Panc1 (cell line): ENCODE measurements around the gene SCCPDH. TPM values are rescaled to one million over a fixed set of nuclear protein-coding genes. Genes with fewer than 3 reads are reported as not detected.

ENCODE experiments used
- ATAC-seq: fragments of 200-7000 bp; cut with Tn5 transposase; 2 replicates; pipeline ENCODE4 v1.9.1; 2020; ENCODE audit warnings: mild to moderate bottlenecking, moderate library complexity
- BruUV-seq: library from RNA; stranded (reverse); fragments of 400-500 nt; replicated peaks from 2 replicates; lab custom pipeline; 2021; lab: Mats Ljungman, UMichigan
- CTCF ChIA-PET: fragments of 300-600 bp; sonication (Branson Sonifier 250); formaldehyde crosslinking; loops from one replicate; lab custom pipeline; 2022; ENCODE audit warnings: antibody characterized with exemption; lab: Charles Lee
- POLR2A ChIA-PET: fragments of 300-600 bp; sonication (Branson Sonifier 250); formaldehyde crosslinking; loops from one replicate; lab custom pipeline; 2022; ENCODE audit warnings: antibody characterized with exemption; lab: Charles Lee
- DNase-seq: peaks from one replicate; pipeline ENCODE4 v3.0.0-alpha.2; 2010; ENCODE audit warnings: low read depth, low spot score
- H3K27ac ChIP-seq: 2 replicates; pipeline ENCODE4 v1.5.1; 2011; ENCODE audit warnings: mild to moderate bottlenecking, low read length, inconsistent platforms
- H3K27me3 ChIP-seq: fragments of 200-500 bp; sonication (Bioruptor generic); 2 replicates; pipeline ENCODE4 v1.6.0; 2014; ENCODE audit warnings: low read length, inconsistent platforms; ENCODE audit not compliant: control insufficient read depth, insufficient read depth
- H3K36me3 ChIP-seq: fragments of 200-500 bp; sonication (Bioruptor generic); 2 replicates; pipeline ENCODE4 v1.5.1; 2014; ENCODE audit warnings: inconsistent platforms, mild to moderate bottlenecking, low read length, moderate library complexity; ENCODE audit not compliant: control insufficient read depth, insufficient read depth
- H3K4me1 ChIP-seq: 2 replicates; pipeline ENCODE4 v1.5.1; 2011; ENCODE audit warnings: inconsistent platforms, mild to moderate bottlenecking, low read length, moderate library complexity; ENCODE audit not compliant: control insufficient read depth, insufficient read depth
- H3K4me3 ChIP-seq, 2 experiments: 2 replicates each; pipeline ENCODE4 v1.5.1; 2011 to 2012; ENCODE audit warnings: low read depth in 2 of 2, low read length in 2 of 2, mild to moderate bottlenecking in 2 of 2, inconsistent platforms in 1 of 2, moderate library complexity in 1 of 2
- H3K9me3 ChIP-seq: fragments of 200-500 bp; sonication (Bioruptor generic); 2 replicates; pipeline ENCODE4 v1.5.1; 2014; ENCODE audit warnings: low read depth, mild to moderate bottlenecking, inconsistent platforms, low read length, moderate library complexity; ENCODE audit not compliant: control insufficient read depth, insufficient read depth
- CTCF ChIP-seq: fragments of 450-650 bp; IDR thresholded peaks from 2 replicates; pipeline ENCODE4 v1.5.1; 2017; ENCODE audit warnings: mild to moderate bottlenecking
- POLR2AphosphoS5 ChIP-seq: IDR thresholded peaks from 2 replicates; pipeline ENCODE4 v1.6.1; 2012; ENCODE audit warnings: mild to moderate bottlenecking, low read depth, low read length, moderate library complexity
- REST ChIP-seq, 2 experiments: IDR thresholded peaks; 2 replicates each; pipeline ENCODE4 v1.6.1; 2011 to 2012; ENCODE audit warnings: low read depth in 2 of 2, control low read depth in 1 of 2, low read length in 1 of 2, mild to moderate bottlenecking in 1 of 2, moderate library complexity in 1 of 2; ENCODE audit not compliant: insufficient read depth in 1 of 2
- SIN3A ChIP-seq: IDR thresholded peaks from 2 replicates; pipeline ENCODE4 v1.6.1; 2012; ENCODE audit warnings: low read depth, mild to moderate bottlenecking, low read length, moderate library complexity, borderline replicate concordance; ENCODE audit not compliant: insufficient read depth
- TCF7L2 ChIP-seq: IDR thresholded peaks from 2 replicates; pipeline ENCODE4 v1.6.1; 2011; ENCODE audit warnings: mild to moderate bottlenecking, low read depth, low read length, inconsistent platforms
- in situ Hi-C: cut with HindIII; loops from 2 replicates; pipeline ENCODE4 v1.10.0; 2016; ENCODE audit warnings: low sequenced_read_pairs, low pct_unique_long_range_greater_than_20kb
- intact Hi-C: fragments of 100-400 bp; cut with micrococcal nuclease; formaldehyde crosslinking; loops from one replicate; pipeline ENCODE4 v1.10.0; 2022; ENCODE audit not compliant: unreplicated experiment
- total RNA-seq: library from RNA; stranded (reverse); gene quantifications from one replicate; pipeline ENCODE4 v1.2.1, GENCODE V29; 2021; ENCODE audit not compliant: unreplicated experiment

SCCPDH gene
- total RNA-seq, 1 experiment from 2014 or later, result 40.2 TPM

- intact Hi-C loops (no loop called here), in situ Hi-C loops (no loop called here)
- no TSS peak for BruUV-seq
- Histone ChIP-seq H3K27me3 (no peaks in the 10 kb centered on the region; the same call in 1 of the 2 replicates), H3K4me1 (no peaks in the 10 kb centered on the region), H3K27ac (no peak overlapping the region), H3K36me3 (no peaks in the 10 kb centered on the region), H3K4me3 (no peak overlapping the region), H3K9me3 (no peaks in the 10 kb centered on the region)
- no peak for DNase-seq
- no peak for ATAC-seq
- ChIA-PET CTCF (no interaction called here), POLR2A (no interaction called here)
- TF ChIP-seq CTCF (no peak), REST (IDR thresholded peaks at IDR 0.05; ENCODE audit: insufficient read depth in 1 of 2, low read depth in 2 of 2, low read length in 1 of 2) (no peak), SIN3A (no peak), TCF7L2 (no peak), POLR2AphosphoS5 (no peak)
Measured at GRCh38 chr1:246803373-246803772, 79.2 kb downstream of the SCCPDH start.

GRCh38 chr1:246803883-246804282 is 79.7 kb downstream of the SCCPDH start:
- in situ Hi-C loops, result no loop called here
- intact Hi-C loops, result no loop called here
- POLR2A ChIA-PET, result no interaction called here

More at GRCh38 chr1:246803883-246804282, 79.7 kb downstream of the SCCPDH start:
- DNase-seq (no peak), ATAC-seq (no peak)
- no peaks in the 10 kb centered on the region; the same call in 1 of the 2 replicates for H3K27me3 ChIP-seq
- H3K4me1 ChIP-seq, result no peaks in the 10 kb centered on the region
- no peaks in the 10 kb centered on the region for H3K9me3 ChIP-seq
- H3K4me3 ChIP-seq, result no peak overlapping the region
- no peaks in the 10 kb centered on the region for H3K36me3 ChIP-seq
- CTCF ChIA-PET, result no interaction called here
- TF ChIP-seq SIN3A, result no peak
- no peak for TF ChIP-seq CTCF
- TF ChIP-seq TCF7L2, result no peak
- no TSS peak for BruUV-seq
- no peak overlapping the region for H3K27ac ChIP-seq
